HuH-7.5 (cell line): ENCODE results near the gene TMEM217.

ENCODE experiments used
- DNase-seq: peaks from one replicate; pipeline ENCODE4 v3.0.0; 2011; ENCODE audit warnings: low spot score

The TMEM217 gene

GRCh38 chr6:37168163-37168758 lies 89.7 kb downstream of the TMEM217 start:
- DNase-seq = no peak

GRCh38 chr6:37162740-37163139 lies 95.2 kb downstream of the TMEM217 start:
- DNase-seq = no peak
